K562 (cell line): ENCODE results near the gene GEN1. TPM values are rescaled to one million over a fixed set of nuclear protein-coding genes. Genes with fewer than 3 reads are reported as not detected.

Experiments used
- CTBP1 ChIP-seq: fragments of 450-650 bp; IDR thresholded peaks from 2 replicates; pipeline ENCODE4 v1.6.1; 2016; ENCODE audit warnings: borderline replicate concordance
- DDX20 ChIP-seq: fragments of 450-650 bp; IDR thresholded peaks from 2 replicates; pipeline ENCODE4 v1.6.1; 2016; ENCODE audit warnings: missing genetic modification characterization, low read depth, mild to moderate bottlenecking, missing compliant biosample characterization, moderate library complexity
- HDAC1 ChIP-seq, 2 experiments: fragments of 450-650 bp; IDR thresholded peaks; 2 replicates each; pipeline ENCODE4 v1.6.1; 2016 to 2017; ENCODE audit warnings: inconsistent platforms in 1 of 2, mild to moderate bottlenecking in 1 of 2, moderate library complexity in 1 of 2
- RBBP5 ChIP-seq: fragments of 200-600 bp; sonication (generic); IDR thresholded peaks from 2 replicates; pipeline ENCODE4 v1.6.1; 2012; ENCODE audit warnings: borderline replicate concordance, mild to moderate bottlenecking, low read length, control low read depth, inconsistent platforms; ENCODE audit not compliant: insufficient read depth, poor library complexity, severe bottlenecking
- REST ChIP-seq, 2 experiments: fragments of 450-650 bp; formaldehyde crosslinking in 1 of 2; IDR thresholded peaks; 2 replicates each; pipeline versions ENCODE4 v1.4.0 to v1.6.1; 2014 to 2020; ENCODE audit warnings: mild to moderate bottlenecking in 2 of 2, borderline replicate concordance in 1 of 2, low read depth in 1 of 2
- ZFP30 ChIP-seq: fragments of 250-450 bp; sonication (Bioruptor Pico); IDR thresholded peaks from 2 replicates; pipeline ENCODE4 v1.8.0; 2022; ENCODE audit warnings: moderate library complexity, mild to moderate bottlenecking, inconsistent platforms, borderline replicate concordance
- polyA plus RNA-seq, 8 experiments: library from polyadenylated mRNA; depleted of rRNA in 4 of 8; stranded (reverse) in 5 of 8; unstranded in 3 of 8; fragments of >200 nt; fragmentation: Nextera tagmentation in 2 of 8; fragmentation: Illumina TruSeq in 1 of 8; extraction: Ambion mirVana in 2 of 8; extraction: Trizol in 1 of 8; gene quantifications; 2 replicates each; pipeline versions ENCODE4 v1.2.1 to v1.2.3, GENCODE V29; 2011 to 2014; ENCODE audit warnings: inconsistent platforms in 1 of 8, missing spikeins in 1 of 8
- total RNA-seq, 7 experiments: library from RNA; depleted of rRNA in 6 of 7; stranded (reverse); fragments of >200 nt in 6 of 7; fragmentation: Illumina TruSeq in 2 of 7; extraction: Trizol in 2 of 7; gene quantifications; 2 replicates each; pipeline versions ENCODE4 v1.2.1 to v1.2.3, GENCODE V29; 2011 to 2021; ENCODE audit warnings: low replicate concordance in 1 of 7
- TF ChIP-seq, protein P1 (sequence below): fragments of 450-650 bp; IDR thresholded peaks from 2 replicates; pipeline ENCODE4 v1.6.1; 2018; ENCODE audit warnings: mild to moderate bottlenecking, low read depth; ENCODE audit not compliant: partially characterized antibody
- TF ChIP-seq, protein P2 (sequence below), 2 experiments: fragments of 450-650 bp in 1 of 2; sonication (generic) in 1 of 2; formaldehyde crosslinking; conservative IDR thresholded peaks; 2 replicates each; pipeline versions ENCODE4 v1.4.0 to v1.8.1; 2020 to 2022; ENCODE audit warnings: mild to moderate bottlenecking in 1 of 2, missing genetic modification reagents in 1 of 2
- TF ChIP-seq, protein P3 (sequence below): fragments of 250-450 bp; sonication (Bioruptor Pico); IDR thresholded peaks from 2 replicates; pipeline ENCODE4 v1.6.1; 2021; ENCODE audit warnings: mild to moderate bottlenecking

GEN1 gene
- total and polyA plus RNA-seq, 9 of the 15 experiments (the other 6 are each of a cell fraction or from before 2014, with no cell fraction given) = 8.6 to 39.7 (median 24.5) TPM

DNA sequence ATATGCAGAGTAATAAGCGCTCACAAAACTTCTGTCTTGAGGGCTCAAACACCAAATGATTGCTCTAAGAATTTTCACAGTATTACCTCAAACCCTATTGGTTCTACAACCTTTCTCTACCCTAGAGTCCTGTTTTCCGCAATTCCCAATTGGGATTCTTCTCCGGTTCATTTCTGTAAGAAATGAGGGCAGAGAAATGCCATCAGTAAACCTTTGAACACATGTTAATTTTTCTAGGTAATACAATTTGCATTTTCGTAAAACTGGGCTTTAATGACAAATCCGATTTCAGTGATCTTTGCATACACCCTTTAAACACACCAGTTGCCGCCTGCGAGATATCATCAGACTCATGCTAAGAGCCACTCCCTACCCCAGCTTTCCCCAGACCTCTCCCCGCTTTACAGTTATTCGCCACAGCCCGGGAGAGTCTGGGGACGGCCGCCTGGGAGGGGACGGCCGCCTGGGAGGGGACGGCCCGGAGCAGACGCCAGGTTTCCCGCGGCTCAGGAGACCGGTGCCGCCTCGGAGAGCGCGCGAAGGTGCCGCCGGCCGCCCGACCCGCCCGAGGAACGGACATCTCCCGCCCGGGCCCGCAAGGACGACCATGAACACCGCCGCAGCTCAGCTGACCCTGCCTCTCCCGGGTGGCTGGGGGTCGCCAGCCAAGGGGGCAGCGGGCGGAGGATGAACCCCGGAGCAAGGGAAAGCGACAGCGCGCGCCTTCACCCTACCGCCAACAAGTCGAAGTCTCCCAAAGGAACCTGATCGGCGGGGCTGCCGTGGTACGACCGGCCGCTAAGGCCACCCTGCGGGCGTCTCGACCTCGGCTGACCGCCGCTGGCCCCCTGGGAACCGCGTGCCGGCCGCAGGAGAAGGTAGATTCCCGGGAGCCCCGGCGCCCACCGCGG lies 791 bp upstream of the GEN1 start (continued):
- TF ChIP-seq REST (IDR thresholded peaks at IDR 0.05; ENCODE audit: borderline replicate concordance) (no peak), REST (CRISPR knock-in tag; IDR thresholded peaks at IDR 0.05; ENCODE audit: low read depth) (peak; percentile 46; the same call in 1 of the 2 replicates), ZFP30 (CRISPR knock-in tag) (no peak), CTBP1 (peak; percentile 46), HDAC1 (IDR thresholded peaks at IDR 0.05) (0 out of 4 replicates have a peak, but pooled peaks of 1 of the 2 experiments have one; percentile 33), DDX20 (tag) (no peak), RBBP5 (peak; percentile 92)
- TF ChIP-seq, protein P1, sequence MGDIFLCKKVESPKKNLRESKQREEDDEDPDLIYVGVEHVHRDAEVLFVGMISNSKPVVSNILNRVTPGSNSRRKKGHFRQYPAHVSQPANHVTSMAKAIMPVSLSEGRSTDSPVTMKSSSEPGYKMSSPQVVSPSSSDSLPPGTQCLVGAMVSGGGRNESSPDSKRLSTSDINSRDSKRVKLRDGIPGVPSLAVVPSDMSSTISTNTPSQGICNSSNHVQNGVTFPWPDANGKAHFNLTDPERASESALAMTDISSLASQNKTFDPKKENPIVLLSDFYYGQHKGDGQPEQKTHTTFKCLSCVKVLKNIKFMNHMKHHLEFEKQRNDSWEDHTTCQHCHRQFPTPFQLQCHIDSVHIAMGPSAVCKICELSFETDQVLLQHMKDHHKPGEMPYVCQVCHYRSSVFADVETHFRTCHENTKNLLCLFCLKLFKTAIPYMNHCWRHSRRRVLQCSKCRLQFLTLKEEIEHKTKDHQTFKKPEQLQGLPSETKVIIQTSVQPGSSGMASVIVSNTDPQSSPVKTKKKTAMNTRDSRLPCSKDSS = no peak
- TF ChIP-seq, protein P2, sequence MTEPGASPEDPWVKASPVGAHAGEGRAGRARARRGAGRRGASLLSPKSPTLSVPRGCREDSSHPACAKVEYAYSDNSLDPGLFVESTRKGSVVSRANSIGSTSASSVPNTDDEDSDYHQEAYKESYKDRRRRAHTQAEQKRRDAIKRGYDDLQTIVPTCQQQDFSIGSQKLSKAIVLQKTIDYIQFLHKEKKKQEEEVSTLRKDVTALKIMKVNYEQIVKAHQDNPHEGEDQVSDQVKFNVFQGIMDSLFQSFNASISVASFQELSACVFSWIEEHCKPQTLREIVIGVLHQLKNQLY (CRISPR knock-in tag; conservative IDR thresholded peaks at IDR 0.05) = 0 out of 4 replicates have a peak, but pooled peaks of 1 of the 2 experiments have one; percentile 11
- TF ChIP-seq, protein P3, sequence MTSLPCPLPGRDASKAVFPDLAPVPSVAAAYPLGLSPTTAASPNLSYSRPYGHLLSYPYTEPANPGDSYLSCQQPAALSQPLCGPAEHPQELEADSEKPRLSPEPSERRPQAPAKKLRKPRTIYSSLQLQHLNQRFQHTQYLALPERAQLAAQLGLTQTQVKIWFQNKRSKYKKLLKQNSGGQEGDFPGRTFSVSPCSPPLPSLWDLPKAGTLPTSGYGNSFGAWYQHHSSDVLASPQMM (CRISPR knock-in tag) = no peak
